Endometrial microvascular endothelial cells (primary cell): ENCODE data around the gene IGFALS. TPM values are rescaled to one million over a fixed set of nuclear protein-coding genes. Genes with fewer than 3 reads are reported as not detected.

Source experiments
- total RNA-seq: library from RNA; depleted of rRNA; stranded (reverse); fragments of >200 nt; gene quantifications from one replicate; pipeline ENCODE4 v1.2.3, GENCODE V29; 2015; ENCODE audit errors: inconsistent ontology term

Gene IGFALS
- total RNA-seq, 1 donor from 2014 or later, result not detected

Other genes starting within 250 kb of the IGFALS start
- 9.6 TPM for gene IFT140, start 181.6 kb downstream of the IGFALS start, total RNA-seq
- 6.1 TPM for gene CRAMP1, start 181.3 kb downstream of the IGFALS start, total RNA-seq
- 85.9 TPM for gene JPT2, start 115.4 kb downstream of the IGFALS start, total RNA-seq
- gene MAPK8IP3, start 87.5 kb downstream of the IGFALS start, total RNA-seq, result 35.8 TPM
- gene NME3, start 22.2 kb downstream of the IGFALS start, total RNA-seq, result 65.6 TPM
- 3.5 TPM for gene EME2, start 20.9 kb downstream of the IGFALS start, total RNA-seq
- 148 TPM for gene MRPS34, start 20.6 kb downstream of the IGFALS start, total RNA-seq
- 35.5 TPM for gene SPSB3, start 11.1 kb downstream of the IGFALS start, total RNA-seq
- gene NUBP2, start 10.7 kb downstream of the IGFALS start, total RNA-seq, result 96.6 TPM
- gene HAGH, start 33.1 kb upstream of the IGFALS start, total RNA-seq, result 73.6 TPM
- gene FAHD1, start 33.5 kb upstream of the IGFALS start, total RNA-seq, result 71.5 TPM
- gene MEIOB, start 78.5 kb upstream of the IGFALS start, total RNA-seq, result not detected
- gene HS3ST6, start 124.7 kb upstream of the IGFALS start, total RNA-seq, result not detected
- 11.2 TPM for gene MSRB1, start 149.5 kb upstream of the IGFALS start, total RNA-seq
- gene RPL3L, start 161.0 kb upstream of the IGFALS start, total RNA-seq, result not detected
- gene NDUFB10, start 165.8 kb upstream of the IGFALS start, total RNA-seq, result 270 TPM
- 2,988 TPM for gene RPS2, start 171.1 kb upstream of the IGFALS start, total RNA-seq
- gene RNF151, start 173.2 kb upstream of the IGFALS start, total RNA-seq, result not detected
- 79.9 TPM for gene TBL3, start 178.3 kb upstream of the IGFALS start, total RNA-seq
- 0.09 TPM for gene NOXO1, start 187.8 kb upstream of the IGFALS start, total RNA-seq
- 17.2 TPM for gene GFER, start 190.5 kb upstream of the IGFALS start, total RNA-seq
- gene SYNGR3, start 196.3 kb upstream of the IGFALS start, total RNA-seq, result not detected
- gene ZNF598, start 216.1 kb upstream of the IGFALS start, total RNA-seq, result 50.6 TPM
- not detected for gene NPW, start 226.1 kb upstream of the IGFALS start, total RNA-seq
- gene NHERF2, start 233.2 kb upstream of the IGFALS start, total RNA-seq, result 194 TPM